Measurements from ENCODE around the gene DNAJB8. TPM values are rescaled to one million over a fixed set of nuclear protein-coding genes. Genes with fewer than 3 reads are reported as not detected.

DNAJB8 gene
- total RNA-seq, 1 donor from 2014 or later: not detected

DNA sequence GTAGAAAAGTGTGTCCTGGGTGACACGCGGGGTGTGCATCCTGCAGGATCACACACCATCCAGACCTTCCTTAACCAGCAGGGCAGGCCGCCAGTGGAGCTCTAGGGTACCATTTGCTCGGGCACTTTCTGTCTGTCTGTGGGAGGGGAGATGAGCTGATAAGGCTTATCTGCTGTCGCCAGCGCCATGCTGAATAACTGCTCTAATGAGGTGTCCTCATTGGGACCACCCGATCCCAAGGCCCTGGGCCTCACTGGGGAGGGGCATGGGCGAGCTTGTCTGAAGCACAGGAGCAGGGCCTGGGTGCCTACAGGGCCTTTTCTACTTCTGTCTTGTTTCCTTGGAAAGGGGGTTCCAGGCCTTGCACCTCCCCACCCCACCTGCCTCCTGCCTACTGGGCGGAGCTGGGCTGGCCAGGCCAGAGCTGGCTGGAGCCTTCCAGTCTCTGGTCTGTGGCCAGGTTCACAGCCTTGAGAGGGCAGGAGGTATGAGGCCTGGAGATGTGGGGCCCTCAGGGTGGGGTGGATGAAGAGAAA is 28.8 kb upstream of the DNAJB8 start:
- intact Hi-C loops (cut with micrococcal nuclease): loop anchor here (5.0 to 10.0 kb wide), 2 partner anchors 112 to 499 kb away; partner anchors contain the start of gene CFAP92

DNA sequence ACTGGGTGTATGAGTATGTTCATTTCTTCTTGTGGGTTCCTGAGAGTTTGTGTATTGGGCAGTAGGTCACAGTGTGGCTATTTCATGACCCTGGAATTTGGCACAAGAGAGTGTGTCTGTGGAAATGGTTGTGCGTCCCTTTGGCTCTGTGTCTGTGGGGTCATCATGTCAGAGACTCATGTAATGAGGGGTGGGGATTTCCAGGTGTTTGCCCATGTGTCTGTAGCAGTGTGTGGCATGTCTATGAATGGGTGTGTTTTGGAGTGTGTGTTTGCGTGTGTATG is 27.6 kb upstream of the DNAJB8 start:
- intact Hi-C loops (cut with micrococcal nuclease): loop anchor here (10.0 kb wide), 1 partner anchor 500 kb away; the partner anchor contains the start of gene CFAP92

DNA sequence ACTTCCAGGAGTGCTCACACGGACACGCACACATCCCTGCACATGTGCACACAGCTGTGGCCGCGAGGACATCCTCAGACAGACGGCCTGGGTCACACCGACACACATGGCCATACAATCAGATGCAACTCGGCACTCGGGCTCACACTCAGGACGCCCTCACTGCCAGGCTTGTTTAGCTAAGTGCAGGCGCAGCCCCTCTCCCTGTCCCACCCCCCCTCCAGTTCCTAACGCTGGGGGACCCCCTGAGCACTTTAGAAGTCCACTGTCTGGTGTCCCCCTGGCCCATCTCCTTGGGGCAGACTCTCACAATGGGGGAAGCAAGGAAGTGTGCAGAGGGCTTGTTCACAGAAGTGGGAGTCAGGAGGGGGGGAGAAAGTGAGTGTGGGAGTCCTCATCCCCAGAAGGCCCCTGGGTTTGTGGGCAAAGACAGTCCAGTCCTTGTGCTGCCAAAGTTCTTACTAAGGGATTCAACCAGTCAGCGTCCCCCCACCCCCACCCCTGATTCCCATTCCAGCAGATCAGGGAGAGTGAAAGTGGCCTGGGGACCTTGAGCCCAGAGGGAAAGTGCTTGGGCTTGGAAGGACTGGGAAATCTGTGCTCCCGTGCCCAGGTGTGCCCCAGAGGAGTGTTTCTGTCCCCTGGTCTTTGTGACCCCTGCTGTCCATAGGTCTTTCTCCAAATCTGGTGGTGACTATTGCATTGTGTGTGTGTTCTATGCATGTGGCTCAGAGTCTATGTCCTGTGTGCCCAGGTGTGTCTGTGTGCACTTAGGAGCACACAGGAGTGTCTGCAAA is 27.1 kb upstream of the DNAJB8 start:
- intact Hi-C loops (cut with micrococcal nuclease): loop anchor here (10.0 kb wide), 1 partner anchor 501 kb away; the partner anchor contains the start of gene CFAP92

DNA sequence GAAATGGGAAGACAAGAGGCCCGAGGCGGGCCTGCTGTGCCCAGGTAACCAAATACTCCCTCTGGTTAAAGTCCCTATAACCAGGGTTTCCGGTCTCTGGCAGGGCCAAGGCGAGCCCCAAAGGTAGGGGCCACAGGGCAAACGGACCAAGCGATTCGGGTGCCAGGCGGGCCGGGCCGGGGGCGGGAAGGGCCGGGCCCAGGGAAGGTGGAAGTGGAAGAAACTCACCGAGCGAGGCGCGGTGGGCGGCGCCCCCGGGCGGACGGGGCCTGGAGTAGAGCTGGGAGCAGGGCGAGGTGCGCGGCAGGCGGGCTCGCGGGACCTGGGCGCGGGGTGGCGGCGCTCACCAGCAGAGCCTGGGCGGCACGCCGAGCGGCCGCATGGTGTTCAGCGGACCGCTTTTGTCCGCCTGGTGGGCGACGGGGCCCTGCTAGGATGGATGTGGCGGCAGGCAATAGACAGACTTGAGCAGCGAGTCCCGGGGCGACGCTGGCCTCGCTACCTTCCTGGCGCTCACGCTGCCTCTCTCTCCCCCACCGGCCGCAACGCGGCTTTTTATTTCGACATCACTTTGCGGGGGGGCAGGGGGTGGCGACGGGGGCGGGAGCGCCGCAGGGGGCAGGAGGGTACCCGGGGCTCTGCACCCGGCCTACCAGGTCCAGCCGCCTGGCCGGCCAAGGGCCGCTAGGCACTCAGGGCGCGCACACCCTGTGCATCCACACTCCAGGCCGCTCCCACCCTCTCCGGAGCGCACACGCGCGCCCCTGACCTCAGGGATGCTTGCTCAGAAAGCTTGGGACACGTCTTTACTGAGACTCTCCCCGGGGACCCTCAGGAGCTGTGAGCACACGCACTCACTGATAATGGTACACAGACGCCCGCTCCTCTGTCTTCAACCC is 26.2 kb upstream of the DNAJB8 start, which contains the start of gene GATA2:
Gene GATA2 (minus strand): TSS at position 531 of the 899 bp plus-strand sequence. CDS start 6,170 bp downstream, outside the sequence.
- intact Hi-C loops (cut with micrococcal nuclease): loop anchor here (10.0 kb wide), 1 partner anchor 502 kb away; the partner anchor contains the start of gene CFAP92

DNA sequence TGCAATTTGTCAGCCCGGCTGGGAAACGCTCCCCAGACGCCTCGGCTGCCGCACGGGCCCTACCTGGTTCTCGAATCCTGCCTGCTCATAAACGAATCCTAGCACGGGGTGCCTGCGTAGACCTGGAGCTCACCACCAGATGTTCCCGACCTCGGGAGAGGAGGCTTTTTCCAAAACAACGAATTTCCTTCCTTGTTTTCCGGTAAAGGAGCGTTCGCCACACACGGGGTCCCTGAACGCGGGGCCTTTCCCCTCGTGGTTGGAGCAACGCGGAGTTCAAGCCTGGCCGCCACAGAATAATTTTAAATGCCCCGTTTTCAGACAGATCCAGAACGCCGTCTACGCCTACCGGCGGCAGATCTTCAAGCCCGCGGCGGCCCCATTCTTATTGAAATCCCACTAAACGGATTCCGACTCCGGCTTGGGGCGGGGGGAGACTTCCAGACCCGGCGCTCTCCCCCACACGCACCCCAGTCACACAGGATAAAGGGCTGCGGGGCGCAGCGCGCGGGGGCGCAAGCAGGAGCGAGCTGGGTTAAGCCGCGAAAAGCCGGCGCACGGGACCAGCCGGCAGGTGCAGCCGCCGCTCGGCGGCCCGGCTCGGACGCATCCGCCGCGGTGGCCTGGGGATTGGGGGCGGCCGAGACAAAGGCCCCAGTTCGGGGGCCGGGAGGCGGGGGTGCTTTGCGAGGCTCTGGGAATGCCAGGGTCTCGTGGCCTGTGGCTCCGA is 25.4 kb upstream of the DNAJB8 start:
- intact Hi-C loops (cut with micrococcal nuclease): loop anchor here (10.0 kb wide), 1 partner anchor 503 kb away; the partner anchor contains the start of gene CFAP92

DNA sequence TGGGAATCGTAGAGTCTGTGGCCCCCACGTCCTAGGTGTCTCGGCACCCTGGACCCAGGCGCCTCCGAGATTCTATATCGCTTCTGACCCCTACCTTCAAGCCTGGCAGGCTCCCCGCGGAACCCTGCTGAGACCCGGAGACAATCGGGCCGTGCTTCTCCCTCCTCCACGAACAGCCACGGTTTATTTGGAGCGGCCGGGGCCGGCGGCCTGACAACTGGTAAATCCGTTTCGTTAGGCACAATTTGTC is 24.9 kb upstream of the DNAJB8 start:
- intact Hi-C loops (cut with micrococcal nuclease): loop anchor here (10.0 kb wide), 1 partner anchor 503 kb away; the partner anchor contains the start of gene CFAP92

DNA sequence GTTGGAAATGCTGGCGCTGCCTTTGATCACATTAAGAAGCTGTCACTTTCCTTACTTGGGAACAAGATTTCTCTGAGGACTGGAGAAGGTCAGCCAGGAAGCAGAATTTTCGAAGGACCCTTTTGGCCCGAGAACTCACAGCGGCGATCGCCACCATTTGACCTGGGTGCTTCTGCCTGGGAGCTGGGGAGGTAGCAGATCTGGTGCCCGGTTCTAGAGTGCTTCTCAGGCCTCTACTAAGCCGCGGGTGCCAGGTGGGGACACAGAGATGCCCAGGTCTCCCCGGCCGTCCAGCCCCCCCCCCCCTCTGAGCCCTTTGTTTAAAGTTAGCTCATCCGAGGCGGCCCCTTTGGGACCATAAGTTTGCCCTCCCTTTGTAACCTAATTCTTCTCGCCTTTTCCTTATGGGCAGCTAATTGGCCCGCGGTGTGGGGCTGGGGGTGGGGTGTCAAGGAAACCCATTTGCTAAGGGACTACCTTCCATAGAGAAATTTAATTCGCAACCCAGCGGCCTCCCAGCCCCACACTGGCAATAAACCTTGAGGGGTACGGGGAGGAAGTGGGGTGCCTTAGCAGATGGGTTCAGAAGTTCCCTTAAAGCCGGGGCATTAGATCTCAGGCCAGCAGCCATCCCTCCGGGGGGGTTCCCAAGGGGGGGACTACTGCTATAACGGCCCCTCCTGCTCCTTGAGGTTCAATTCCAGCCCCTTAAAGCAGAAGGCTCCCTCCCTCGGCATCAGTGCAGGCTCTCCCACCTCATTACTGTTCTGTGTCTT is 24.4 kb upstream of the DNAJB8 start:
- intact Hi-C loops (cut with micrococcal nuclease): loop anchor here (10.0 kb wide), 1 partner anchor 504 kb away; the partner anchor contains the start of gene CFAP92

DNA sequence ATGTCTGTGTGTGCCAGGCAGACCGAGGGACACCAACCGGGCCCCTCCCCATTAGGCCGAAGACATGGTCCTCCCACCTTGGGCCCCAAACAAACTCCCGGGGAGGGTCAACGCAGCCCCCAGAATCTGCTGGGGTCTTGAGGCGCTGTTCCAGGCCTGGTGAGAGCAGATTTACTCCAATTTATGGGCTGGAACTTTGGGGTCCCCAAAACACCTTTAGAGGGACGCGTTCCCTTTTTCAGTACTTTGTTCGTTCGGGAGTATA is 23.9 kb upstream of the DNAJB8 start:
- intact Hi-C loops (cut with micrococcal nuclease): loop anchor here (10.0 kb wide), 1 partner anchor 504 kb away; the partner anchor contains the start of gene CFAP92

DNA sequence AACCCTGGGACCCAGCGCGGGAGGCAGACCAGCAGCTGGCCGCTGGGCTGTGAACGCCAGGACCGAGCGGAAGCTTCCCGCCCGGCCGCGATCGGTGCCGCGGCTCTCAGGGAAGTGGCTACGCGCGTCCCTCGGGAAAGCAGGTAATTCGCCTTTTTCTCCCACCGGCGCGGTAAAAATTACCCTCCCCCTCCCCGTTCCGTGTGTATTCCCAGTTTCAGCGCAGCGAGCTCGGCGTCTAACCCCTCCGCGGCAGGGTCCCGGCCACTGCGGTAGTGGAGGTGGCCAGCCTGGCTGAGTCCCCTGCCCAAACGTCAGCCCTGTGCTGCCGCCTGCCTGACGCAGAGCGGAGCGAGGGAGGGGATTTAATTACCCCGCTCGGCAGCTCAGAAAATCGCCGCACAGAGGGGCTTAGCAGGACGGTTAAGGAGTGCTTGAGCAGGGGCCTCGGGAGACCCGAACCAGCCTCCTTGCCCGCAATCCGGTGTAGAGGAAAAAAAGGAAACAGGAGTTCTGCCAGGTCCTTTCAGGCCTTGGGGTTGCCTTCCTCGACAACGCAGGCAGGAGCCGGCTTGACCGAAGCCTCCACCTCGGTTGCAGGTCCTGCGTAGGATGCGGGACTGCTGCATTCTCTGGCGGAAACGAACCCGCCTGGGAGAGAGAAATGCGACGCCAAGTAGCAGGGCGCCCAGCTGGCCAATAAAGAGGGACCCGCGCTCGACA is 23.4 kb upstream of the DNAJB8 start:
- intact Hi-C loops (cut with micrococcal nuclease): loop anchor here (10.0 kb wide), 1 partner anchor 505 kb away; the partner anchor contains the start of gene CFAP92

DNA sequence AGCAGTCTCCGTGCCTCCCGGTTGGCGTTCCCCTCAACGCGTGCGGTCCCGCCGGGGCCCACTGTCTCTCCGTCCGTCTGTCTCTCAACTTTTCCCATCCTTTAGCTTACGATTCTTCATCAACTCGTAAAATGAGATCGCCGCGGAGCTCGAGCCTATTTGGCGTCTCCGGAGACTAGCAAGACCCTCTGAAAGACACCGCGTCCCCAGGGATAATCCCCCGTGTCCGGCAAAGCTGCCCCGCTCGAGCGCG is 22.9 kb upstream of the DNAJB8 start:
- intact Hi-C loops (cut with micrococcal nuclease): no loop called here

DNA sequence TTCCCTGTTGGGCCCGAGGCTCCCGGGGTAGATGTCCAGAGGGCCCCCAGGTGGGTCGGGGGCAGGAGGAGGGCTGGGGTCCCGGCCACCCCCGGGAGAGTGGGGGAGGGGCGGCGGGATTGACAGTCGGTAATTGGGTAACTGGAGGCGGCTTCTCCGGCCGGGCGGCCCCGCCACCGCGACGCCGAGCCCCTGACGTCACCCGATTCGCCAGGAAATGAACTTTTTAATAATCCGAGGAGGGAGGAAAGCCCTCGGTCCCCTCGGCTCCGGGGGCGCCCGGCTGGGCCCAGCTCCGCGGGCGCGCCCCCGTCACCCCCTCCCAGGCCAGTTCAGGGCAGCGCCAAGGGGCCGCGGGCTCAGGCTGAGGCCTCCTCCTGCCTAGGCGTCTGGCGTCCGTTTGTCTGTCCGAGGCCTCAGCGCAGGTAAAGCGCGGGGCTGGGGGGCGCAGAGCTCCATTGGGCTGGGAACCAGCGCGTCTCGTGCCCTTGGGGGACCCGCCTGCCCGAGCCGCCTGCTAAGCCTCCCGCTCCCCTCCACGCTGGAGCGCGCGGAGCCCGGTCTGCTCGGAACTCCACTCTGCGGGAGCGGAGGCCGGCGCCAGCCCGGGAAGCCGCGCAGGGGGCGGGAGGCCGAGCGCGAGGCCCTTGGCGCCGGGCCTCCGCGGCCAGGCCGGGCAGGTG is 22.4 kb upstream of the DNAJB8 start:
- intact Hi-C loops (cut with micrococcal nuclease): no loop called here

DNA sequence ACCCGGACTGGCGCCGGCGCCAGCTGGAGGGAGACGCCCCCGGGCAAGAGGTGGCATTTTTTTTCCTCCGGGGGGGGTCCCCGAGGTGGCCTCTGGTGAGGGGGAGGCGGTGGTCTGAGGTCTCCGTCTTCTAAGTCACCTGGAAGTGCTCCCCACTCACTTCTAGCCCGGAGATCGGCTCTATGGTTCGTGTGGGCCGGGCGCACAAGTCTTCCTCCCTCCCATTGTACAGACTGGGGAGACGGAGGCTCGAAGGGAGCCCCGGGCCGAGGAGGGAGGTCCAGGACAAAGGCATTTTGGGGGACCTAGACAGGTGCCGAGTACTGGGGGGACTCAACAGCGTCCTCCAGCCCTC is 21.9 kb upstream of the DNAJB8 start:
- intact Hi-C loops (cut with micrococcal nuclease): no loop called here

DNA sequence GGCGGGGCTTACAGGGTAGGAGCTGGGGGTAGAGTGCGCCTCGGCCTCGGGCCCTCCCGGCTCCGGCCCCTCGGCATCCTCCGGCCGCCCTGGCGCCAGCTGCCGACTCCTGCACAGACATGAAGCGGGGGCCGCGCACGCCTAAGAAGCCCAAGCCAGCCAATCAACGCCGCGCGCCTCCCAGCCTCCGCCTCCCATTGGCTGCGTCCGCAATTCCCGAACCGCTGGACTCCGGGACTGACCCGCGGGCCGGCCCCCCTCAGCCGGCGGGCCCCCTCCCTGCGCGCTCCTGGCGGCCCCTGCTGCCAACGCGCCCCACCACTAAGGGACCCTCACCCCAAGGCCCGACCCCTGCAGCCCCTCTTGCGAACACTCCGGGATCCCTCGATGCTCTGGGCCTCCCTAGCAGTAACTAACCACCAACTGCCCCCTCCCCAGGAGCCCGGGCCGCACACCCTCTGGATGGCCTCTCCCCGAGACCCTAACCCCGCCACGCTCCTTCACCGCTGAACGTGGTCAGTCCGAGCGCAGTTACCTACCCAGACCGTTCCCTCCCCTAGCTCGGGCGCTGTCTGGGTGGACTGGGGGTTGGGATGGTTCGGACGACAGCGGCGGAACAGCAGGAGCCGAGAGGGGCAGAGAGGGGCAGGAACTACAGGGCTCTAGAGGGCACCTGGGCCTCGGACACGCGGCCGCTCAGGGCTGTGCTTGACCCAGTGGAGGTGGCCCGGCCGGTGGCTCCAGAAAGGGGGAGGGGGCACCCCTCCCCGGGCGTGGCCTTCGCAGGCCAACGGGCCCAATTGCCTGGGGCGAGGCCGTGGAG is 21.3 kb upstream of the DNAJB8 start:
- intact Hi-C loops (cut with micrococcal nuclease): loop anchor here (2.0 kb wide), 1 partner anchor 411 kb away; no protein-coding TSS in a partner anchor

DNA sequence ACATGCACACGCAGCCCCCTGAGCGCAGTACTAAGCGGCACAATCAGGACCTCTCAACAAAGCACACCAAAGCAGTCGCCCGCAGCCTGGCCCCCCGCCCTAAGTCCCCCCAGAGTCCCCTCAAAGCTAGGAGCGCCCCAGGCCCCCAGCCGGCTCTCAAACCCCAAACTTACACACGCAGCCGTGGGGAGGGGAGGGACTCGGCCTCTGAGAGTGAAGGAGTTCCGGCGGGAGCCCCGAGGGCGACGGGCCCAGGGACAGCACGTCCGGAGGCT is 20.8 kb upstream of the DNAJB8 start:
- intact Hi-C loops (cut with micrococcal nuclease): loop anchor here (2.0 kb wide), 1 partner anchor 411 kb away; no protein-coding TSS in a partner anchor

DNA sequence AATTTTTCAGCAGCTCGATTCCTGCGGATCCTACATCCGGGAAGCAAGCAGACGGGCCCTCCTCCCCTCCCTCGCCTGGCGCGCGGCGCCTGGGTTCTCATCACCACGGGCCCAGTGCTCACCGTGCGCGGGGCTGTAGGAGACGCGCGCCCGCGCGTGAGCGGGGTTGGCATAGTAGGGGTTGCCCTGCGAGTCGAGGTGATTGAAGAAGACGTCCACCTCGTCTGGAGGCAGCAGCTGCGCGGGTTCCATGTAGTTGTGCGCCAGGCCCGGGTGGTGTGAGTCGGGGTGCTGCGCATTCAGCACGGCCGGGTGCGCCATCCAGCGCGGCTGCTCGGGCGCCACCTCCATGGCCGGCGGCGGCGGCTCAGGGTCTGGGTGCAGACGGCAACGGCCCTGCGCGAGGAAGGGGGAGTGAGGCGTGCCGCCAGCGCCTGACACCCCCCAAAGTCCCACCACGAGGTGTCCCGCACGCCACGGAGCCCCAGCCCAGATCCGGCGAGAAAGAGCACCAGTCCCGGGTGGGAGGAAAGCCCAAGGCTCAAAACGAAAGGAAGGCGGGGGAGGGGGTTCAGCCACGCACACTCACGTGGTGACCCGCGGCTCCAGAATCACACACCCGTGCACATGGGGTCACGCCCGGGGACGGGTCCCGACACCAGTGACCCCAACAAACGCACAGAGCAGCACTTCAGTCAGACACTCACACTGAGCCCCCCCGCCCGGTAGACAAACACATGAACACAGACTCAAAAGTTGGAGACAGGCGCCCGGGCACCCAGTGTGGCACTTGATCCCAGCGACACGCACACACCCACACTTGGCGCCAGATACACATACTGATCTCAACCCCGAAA is 20.2 kb upstream of the DNAJB8 start:
- intact Hi-C loops (cut with micrococcal nuclease): loop anchor here (2.0 kb wide), 1 partner anchor 410 kb away; no protein-coding TSS in a partner anchor

DNA sequence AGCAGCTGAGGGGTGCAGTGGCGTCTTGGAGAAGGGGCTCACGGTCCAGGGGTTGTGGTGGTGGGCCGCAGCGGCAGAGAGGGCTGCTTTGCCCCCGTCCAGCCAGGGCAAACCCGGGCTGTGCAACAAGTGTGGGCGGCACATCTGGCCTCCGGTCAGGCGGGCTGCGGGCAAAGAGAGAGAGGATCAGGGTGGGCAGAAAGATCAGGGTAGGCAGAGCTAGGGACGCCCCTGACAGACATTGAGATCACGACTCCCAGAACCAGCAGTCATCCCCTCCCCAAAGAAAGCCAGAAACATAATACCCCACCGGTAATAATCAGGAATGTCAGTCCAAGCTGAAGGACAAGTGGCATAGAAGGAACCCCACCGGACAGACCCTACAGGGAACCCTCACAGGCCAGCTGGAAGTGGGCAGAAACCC is 19.5 kb upstream of the DNAJB8 start:
- intact Hi-C loops (cut with micrococcal nuclease): loop anchor here (2.0 kb wide), 1 partner anchor 409 kb away; no protein-coding TSS in a partner anchor
